GM19239 (cell line): Measurements from ENCODE around the gene UNC5B.
"Not testable (repeated sequence)": the region's sequence is repeated elsewhere in the genome, so short reads cannot be mapped to it uniquely, and the experiment has no call there.

Source experiments
- DNase-seq: peaks from one replicate; pipeline ENCODE4 v3.0.0; 2011; ENCODE audit warnings: low spot score; ENCODE audit not compliant: insufficient read length
- FAIRE-seq: peaks from 2 replicates; lab custom pipeline; 2011; peaks lifted over from hg19 to GRCh38; lab: Jason Lieb, UNC

UNC5B gene

GRCh38 chr10:71207578-71207977, 4.8 kb upstream of the UNC5B start:
- no peak for FAIRE-seq
- DNase-seq = no peak

GRCh38 chr10:71209352-71209715, 3.0 kb upstream of the UNC5B start:
- FAIRE-seq (no peak), DNase-seq (no peak)

GRCh38 chr10:71209731-71210541, 2.4 kb upstream of the UNC5B start:
- no peak for DNase-seq
- FAIRE-seq = no peak

GRCh38 chr10:71210542-71210871, 1.9 kb upstream of the UNC5B start:
- DNase-seq (no peak), FAIRE-seq (no peak)

GRCh38 chr10:71211053-71211452, 1.3 kb upstream of the UNC5B start:
- FAIRE-seq = no peak
- DNase-seq = no peak

DNA sequence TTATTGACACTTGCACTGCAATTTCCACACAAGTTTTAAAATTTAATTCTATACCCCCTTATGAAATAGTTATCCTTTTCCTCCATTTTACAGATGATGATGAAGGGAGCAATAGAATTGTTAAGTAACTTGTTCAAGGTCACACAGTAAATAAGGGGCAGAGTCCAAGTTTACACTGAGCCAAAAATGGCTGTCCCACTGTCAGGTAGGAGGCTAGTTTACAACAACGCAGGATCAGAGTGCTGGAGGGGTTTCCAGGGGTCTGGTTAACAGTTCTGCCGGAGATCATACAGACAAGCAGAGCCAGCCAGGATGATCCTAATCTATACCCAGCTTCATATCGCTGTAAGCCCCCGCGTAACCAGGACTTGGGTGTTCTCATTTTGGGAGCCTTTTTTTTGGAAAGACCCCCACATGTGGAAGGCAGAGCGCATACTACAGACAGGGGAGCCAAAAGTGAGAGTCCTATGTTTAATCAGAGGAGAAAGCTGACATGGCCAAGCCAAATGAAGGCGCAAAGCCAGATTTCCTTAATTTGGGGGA, 524 bp upstream of the UNC5B start:
- DNase-seq (no peak), FAIRE-seq (no peak)

GRCh38 chr10:71213127-71213621, 804 bp downstream of the UNC5B start:
- no peak for DNase-seq
- FAIRE-seq = no peak

DNA sequence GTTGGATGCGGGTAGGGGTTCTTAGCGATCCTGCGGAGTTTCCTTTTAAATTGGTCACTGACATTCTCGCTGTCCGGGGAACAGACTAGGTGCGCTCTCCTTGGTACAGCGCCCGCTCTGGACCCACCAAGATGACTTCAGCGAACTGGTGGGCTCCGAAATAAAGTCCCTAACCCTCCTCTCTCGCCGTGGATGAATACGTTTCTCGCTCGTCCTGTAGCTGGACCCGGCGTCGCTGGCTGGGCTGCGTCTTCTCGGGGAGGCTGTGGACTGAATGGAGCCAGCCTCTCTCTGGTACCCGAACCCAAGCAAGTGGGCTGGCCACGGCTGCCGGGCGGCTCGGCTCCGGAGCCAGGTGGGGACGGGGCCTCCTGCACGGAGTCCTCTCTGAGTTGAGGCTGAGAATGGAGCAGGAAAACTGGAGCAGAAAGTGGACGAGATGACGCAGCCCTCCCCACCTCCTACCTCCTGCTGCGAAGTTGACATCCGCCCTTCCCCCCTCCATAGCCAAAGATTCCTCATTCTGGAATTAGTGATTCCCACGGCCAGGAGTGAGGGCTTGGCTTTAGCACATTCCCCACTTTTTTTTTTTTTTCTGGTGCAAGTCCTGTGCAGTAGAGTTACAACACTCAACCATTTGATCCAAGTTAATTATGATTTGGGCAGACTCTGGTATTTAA, 1.5 kb downstream of the UNC5B start:
- FAIRE-seq (no peak), DNase-seq (no peak)

DNA sequence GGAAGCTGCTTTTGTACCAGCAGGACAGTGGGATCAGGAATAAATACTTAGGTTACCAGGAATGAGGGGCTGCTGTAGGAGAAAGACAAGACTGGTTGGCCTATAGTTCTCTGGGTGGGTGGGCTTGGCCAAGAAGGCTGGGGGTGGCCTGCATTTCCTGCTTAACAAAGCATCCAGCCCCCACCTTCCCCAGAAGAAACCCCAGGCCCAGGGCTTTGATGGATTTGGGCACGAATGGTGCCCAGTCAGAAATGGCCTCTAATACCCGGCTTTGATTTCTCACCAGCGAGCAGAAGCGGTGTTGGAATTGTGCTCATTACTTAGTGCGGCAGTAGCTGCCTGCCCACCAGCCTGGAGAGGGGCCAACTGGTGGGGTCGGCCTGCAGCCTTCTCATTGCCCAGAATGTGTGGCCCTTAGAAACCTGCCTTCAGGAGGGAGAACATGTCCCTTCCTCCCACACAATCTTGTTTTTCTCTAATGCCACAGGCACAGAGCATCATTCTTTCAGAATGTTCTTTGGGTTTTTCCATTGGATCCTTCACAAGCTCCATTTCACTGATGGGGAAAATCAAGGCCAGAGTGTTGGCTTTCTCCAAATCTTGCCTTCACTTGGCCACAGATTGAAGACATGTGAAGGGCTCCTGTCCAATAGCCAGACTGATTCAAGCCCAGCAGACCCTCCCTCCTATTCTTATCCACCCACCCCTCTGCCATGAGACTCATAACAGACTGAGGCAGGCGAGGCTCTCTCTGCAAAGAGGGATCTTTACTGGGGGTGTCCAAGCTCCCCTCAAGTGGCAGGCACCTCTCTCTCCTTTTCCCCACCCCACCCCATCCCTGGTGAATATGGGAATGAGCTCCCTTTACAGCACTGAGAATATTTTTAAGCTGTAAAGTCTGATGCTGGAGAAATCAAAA, 2.5 kb downstream of the UNC5B start:
- DNase-seq = no peak
- FAIRE-seq = no peak

DNA sequence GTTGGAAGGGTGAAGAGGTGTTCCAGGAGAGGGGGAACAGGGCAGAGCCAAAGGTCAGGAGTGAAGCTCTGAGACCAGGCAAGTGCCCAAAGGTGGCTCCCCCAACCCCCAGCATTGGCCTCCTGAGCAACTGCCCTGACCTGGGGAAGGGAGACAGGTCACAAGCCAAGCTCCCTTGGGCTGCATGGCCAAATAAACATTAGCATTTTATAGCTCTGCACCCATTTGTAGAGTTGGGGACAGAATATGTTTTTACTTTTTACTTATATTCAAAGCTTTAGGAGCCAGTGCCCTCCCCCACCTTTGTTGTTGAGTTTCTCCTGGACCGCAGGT, 4.0 kb downstream of the UNC5B start:
- FAIRE-seq (no peak), DNase-seq (no peak)

DNA sequence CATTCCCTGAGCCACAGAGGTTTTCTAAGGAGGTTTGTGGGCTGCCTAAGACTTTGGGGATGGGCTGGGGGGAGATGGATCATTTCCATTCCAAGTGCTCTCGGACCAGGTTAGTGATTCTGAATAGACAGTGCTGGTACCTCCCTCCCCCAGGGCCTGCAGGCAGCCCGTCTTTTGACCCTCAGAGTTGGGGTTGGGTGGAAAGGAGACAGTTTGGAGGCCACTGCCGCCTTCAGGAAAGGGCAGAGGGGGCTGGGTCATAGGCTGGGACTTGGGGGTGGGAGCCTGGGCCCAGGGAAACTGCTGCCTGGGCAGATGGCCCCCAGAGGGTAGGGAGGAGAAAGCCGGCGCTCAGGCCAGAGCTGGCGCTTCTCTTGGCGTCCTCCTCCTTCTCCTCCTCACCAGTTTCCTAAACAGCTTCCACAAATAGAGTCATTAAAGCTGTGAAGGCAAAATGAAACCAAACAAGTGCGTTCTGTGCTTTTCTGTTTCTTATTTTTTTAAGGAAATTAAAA, 4.4 kb downstream of the UNC5B start:
- DNase-seq (no peak), FAIRE-seq (no peak)

DNA sequence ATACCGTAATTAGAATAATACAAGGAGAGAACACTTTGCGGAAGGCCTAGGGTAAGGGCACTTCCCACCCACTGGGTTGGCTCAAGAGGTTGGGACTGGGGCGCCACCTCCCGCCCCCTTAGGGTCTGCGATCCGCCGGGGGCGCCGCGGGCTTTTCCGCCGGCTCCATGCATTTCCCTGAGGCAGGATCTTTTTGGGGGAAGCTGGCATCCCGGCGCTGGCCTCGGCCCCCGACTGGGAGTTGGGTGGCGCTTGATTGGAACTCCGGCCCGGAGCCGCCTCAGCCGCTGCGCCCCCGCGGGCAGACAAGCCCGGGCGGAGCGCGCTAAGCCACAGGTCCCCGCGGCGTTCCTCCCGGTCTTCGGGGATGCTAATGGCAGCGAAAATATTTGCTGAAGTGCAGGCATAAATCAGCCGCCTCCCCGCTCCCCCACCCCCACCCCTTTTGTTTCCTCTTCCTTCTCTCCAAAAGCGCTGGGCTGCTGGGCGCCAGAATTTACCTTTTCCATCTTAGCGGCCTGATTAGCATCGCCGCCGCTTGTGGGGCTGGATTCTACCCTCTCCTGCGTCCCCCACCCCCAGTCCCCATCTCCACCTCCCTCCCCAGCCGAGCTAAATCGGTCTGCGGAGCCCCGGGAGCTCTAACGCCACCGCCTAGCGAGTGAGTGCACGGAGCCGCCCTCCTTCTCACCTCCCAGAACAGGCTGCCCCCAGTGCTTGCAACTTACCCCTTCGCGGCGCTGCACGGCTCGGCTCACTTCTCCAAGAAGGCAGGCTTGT, 5.1 kb downstream of the UNC5B start:
- no peak for DNase-seq
- no peak for FAIRE-seq

DNA sequence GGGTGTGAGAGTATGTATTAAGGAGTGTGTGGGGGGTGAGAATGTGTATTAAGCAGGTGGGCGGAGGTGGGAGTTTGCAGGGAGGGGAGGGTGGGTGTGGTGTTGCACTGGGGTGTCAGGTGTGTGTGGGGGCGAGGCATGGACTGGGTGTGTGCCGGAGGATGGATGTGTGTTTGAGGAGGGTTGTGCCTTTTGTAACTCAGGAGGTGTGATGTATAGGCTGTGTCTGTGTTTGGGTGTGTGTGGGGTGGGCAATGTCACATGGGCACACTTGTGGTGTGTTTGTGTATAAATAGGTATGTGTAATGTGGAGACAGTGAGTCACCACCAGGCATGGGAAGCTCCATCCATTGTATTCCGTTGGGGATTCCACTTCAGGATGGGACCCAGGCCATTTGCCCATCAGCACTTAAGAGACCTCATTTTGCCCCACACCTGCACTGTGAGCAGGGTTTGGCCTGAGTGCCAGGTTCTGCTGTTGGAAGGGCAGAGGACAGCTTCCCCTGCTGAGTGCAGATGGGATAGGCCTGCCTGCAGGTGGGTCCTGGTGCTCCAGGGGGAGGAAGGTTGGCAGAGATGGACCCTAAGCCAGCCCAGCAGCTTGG, 5.8 kb downstream of the UNC5B start:
- no peak for FAIRE-seq

DNA sequence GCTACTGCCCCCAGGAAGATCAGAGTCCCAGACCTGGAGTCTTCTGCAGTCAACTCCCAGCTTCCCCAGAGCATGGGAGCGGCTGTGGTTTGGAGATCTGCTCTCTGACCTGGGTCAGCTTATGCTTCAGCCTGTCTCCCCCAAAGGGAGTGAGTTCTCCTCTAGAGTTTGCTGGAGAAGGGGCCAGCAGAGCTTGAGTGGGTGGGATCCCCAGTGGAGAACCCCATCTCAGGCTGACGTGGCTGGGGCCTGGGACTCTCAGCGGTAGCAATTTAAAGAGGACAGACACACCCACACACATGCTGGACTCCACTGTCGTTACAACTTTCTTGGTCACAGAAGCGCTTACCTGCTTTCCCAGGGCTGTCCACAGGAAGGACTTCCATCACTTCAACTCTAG, 6.3 kb downstream of the UNC5B start:
- no peak for FAIRE-seq
- no peak for DNase-seq

More for the DNA sequence above, 5.8 kb downstream of the UNC5B start:
- no peak for DNase-seq

GRCh38 chr10:71219236-71219917, 7.0 kb downstream of the UNC5B start:
- DNase-seq, FAIRE-seq: not testable (repeated sequence)

- FAIRE-seq = no peak
- DNase-seq = no peak
Observed at GRCh38 chr10:71219918-71220688, 7.7 kb downstream of the UNC5B start.

DNA sequence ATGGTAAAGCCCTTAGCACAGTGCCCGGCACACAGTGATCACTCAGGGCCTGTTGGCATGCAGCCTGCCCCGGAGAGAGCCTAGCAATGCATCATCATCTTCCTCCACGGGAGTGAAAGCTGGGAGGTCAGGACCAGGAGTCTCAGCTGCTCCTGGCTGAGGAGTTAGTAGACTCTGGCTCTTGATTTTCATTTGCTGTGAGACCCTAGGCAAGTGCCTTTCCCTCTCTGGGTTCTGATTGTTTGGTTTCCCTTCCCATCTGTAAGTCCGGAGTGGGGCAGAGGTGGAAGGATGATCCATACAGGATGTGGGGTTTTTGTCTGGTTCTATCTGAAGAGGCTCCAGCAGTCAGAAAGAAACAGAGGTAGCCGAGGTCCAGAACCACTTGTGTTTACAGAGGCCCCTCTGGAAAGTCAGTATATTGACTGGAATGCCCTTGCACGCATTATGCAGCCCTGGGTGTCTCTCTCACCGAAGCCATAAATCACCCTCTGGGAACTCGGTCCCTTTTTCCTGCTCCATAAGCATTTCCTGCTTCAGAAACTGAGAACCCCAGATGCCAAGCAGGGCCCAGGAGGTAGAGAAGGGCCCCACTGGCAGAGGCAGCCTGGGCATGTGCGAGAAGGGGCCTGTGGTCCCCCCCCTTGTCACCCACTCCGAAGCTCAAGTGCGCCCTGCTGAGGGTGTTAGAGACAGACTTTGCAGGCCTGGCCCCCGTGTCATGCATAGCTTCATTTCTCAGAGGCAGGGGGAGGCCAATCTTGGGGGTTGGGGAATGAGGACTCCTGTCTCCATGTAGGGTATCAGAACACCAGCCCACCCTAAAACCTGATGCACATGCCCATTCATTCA, 8.5 kb downstream of the UNC5B start:
- no peak for FAIRE-seq
- no peak for DNase-seq
